ENCODE results near the gene EFNA1.

EFNA1 gene

GRCh38 chr1:155135415-155136028 lies 7.8 kb downstream of the EFNA1 start, which contains the start of gene SLC50A1 (continued):
- peak; percentile 36; the same call in 1 of the 2 replicates for TF ChIP-seq ZNF2 (tag by site-specific recombination; IDR thresholded peaks at IDR 0.05)
- no peak for TF ChIP-seq ZNF175 (tag by site-specific recombination; IDR thresholded peaks at IDR 0.05)
- TF ChIP-seq ZBTB44 (tag by site-specific recombination; IDR thresholded peaks at IDR 0.05) = peak; percentile 59; the same call in 1 of the 2 replicates
- no peak for TF ChIP-seq YY1 (tag by site-specific recombination; IDR thresholded peaks at IDR 0.05)
- no peak for TF ChIP-seq ZNF645 (tag by site-specific recombination; IDR thresholded peaks at IDR 0.05)
- no peak for TF ChIP-seq ZNF48 (tag by site-specific recombination; IDR thresholded peaks at IDR 0.05)
- TF ChIP-seq KLF7 (tag by site-specific recombination; IDR thresholded peaks at IDR 0.05; ENCODE audit: borderline replicate concordance) = no peak; the same call in 1 of the 2 replicates
- no peak for TF ChIP-seq ZNF521 (tag by site-specific recombination; IDR thresholded peaks at IDR 0.05)
- no peak for TF ChIP-seq ZNF121 (tag by site-specific recombination; IDR thresholded peaks at IDR 0.05)
- TF ChIP-seq ZNF140 (tag by site-specific recombination; IDR thresholded peaks at IDR 0.05) = no peak
- no peak for TF ChIP-seq ZNF701 (tag by site-specific recombination; IDR thresholded peaks at IDR 0.05)
- no peak for TF ChIP-seq ZNF239 (tag by site-specific recombination; IDR thresholded peaks at IDR 0.05)
- no peak for TF ChIP-seq ZNF621 (tag by site-specific recombination; IDR thresholded peaks at IDR 0.05)
- no peak for TF ChIP-seq ZNF112 (tag by site-specific recombination; IDR thresholded peaks at IDR 0.05)
- TF ChIP-seq, protein P1, sequence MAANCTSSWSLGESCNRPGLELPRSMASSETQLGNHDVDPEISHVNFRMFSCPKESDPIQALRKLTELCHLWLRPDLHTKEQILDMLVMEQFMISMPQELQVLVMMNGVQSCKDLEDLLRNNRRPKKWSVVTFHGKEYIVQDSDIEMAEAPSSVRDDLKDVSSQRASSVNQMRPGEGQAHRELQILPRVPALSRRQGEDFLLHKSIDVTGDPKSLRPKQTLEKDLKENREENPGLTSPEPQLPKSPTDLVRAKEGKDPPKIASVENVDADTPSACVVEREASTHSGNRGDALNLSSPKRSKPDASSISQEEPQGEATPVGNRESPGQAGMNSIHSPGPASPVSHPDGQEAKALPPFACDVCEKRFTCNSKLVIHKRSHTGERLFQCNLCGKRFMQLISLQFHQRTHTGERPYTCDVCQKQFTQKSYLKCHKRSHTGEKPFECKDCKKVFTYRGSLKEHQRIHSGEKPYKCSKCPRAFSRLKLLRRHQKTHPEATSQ (tag by site-specific recombination; IDR thresholded peaks at IDR 0.05) = no peak
- no peak for TF ChIP-seq ZNF223 (tag by site-specific recombination; IDR thresholded peaks at IDR 0.05)
- TF ChIP-seq ZNF26 (tag by site-specific recombination; IDR thresholded peaks at IDR 0.05) = no peak
- no peak for TF ChIP-seq ZSCAN16 (tag by site-specific recombination; IDR thresholded peaks at IDR 0.05)
- TF ChIP-seq ZNF10 (tag by site-specific recombination; IDR thresholded peaks at IDR 0.05) = no peak
- TF ChIP-seq GLI2 (tag by site-specific recombination; IDR thresholded peaks at IDR 0.05; ENCODE audit: borderline replicate concordance, low read depth) = no peak
- TF ChIP-seq ZNF292 (tag by site-specific recombination; IDR thresholded peaks at IDR 0.05; ENCODE audit: borderline replicate concordance, low read depth) = no peak
- TF ChIP-seq HOXD13 (CRISPR knock-in tag; IDR thresholded peaks at IDR 0.05; ENCODE audit: borderline replicate concordance) = no peak
- TF ChIP-seq, protein P2, sequence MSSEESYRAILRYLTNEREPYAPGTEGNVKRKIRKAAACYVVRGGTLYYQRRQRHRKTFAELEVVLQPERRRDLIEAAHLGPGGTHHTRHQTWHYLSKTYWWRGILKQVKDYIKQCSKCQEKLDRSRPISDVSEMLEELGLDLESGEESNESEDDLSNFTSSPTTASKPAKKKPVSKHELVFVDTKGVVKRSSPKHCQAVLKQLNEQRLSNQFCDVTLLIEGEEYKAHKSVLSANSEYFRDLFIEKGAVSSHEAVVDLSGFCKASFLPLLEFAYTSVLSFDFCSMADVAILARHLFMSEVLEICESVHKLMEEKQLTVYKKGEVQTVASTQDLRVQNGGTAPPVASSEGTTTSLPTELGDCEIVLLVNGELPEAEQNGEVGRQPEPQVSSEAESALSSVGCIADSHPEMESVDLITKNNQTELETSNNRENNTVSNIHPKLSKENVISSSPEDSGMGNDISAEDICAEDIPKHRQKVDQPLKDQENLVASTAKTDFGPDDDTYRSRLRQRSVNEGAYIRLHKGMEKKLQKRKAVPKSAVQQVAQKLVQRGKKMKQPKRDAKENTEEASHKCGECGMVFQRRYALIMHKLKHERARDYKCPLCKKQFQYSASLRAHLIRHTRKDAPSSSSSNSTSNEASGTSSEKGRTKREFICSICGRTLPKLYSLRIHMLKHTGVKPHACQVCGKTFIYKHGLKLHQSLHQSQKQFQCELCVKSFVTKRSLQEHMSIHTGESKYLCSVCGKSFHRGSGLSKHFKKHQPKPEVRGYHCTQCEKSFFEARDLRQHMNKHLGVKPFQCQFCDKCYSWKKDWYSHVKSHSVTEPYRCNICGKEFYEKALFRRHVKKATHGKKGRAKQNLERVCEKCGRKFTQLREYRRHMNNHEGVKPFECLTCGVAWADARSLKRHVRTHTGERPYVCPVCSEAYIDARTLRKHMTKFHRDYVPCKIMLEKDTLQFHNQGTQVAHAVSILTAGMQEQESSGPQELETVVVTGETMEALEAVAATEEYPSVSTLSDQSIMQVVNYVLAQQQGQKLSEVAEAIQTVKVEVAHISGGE (tag by site-specific recombination; conservative IDR thresholded peaks at IDR 0.05; ENCODE audit: low read depth) = peak; percentile 96
- TF ChIP-seq ZNF549 (tag by site-specific recombination; IDR thresholded peaks at IDR 0.05) = no peak
- TF ChIP-seq, protein P3, sequence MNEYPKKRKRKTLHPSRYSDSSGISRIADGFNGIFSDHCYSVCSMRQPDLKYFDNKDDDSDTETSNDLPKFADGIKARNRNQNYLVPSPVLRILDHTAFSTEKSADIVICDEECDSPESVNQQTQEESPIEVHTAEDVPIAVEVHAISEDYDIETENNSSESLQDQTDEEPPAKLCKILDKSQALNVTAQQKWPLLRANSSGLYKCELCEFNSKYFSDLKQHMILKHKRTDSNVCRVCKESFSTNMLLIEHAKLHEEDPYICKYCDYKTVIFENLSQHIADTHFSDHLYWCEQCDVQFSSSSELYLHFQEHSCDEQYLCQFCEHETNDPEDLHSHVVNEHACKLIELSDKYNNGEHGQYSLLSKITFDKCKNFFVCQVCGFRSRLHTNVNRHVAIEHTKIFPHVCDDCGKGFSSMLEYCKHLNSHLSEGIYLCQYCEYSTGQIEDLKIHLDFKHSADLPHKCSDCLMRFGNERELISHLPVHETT (tag by site-specific recombination; IDR thresholded peaks at IDR 0.05) = no peak
- peak; percentile 88 for TF ChIP-seq SCRT2 (tag by site-specific recombination; IDR thresholded peaks at IDR 0.05)
- no peak; the same call in 1 of the 2 replicates for TF ChIP-seq ZNF623 (tag by site-specific recombination; IDR thresholded peaks at IDR 0.05)
- TF ChIP-seq KLF8 (tag by site-specific recombination; IDR thresholded peaks at IDR 0.05) = peak; percentile 52; the same call in 1 of the 2 replicates
- no peak for TF ChIP-seq MZF1 (tag by site-specific recombination; IDR thresholded peaks at IDR 0.05; ENCODE audit: borderline replicate concordance)
- TF ChIP-seq ZNF248 (tag by site-specific recombination; IDR thresholded peaks at IDR 0.05) = no peak

All from HEK293 (cell line).